ENCODE data around the gene PDCD10.

- no peak for TF ChIP-seq ZNF70 (CRISPR knock-in tag; IDR thresholded peaks at IDR 0.05)
- no peak for TF ChIP-seq ARNTL (CRISPR knock-in tag; IDR thresholded peaks at IDR 0.05; ENCODE audit: borderline replicate concordance, low read depth)
- no peak for TF ChIP-seq PATZ1 (CRISPR knock-in tag; IDR thresholded peaks at IDR 0.05; ENCODE audit: borderline replicate concordance)
- TF ChIP-seq TCF4 (CRISPR knock-in tag; IDR thresholded peaks at IDR 0.05; ENCODE audit: borderline replicate concordance), result no peak
- TF ChIP-seq ZFP30 (CRISPR knock-in tag; IDR thresholded peaks at IDR 0.05), result no peak
- no peak for TF ChIP-seq ZFP3 (CRISPR knock-in tag; IDR thresholded peaks at IDR 0.05)
- no peak for TF ChIP-seq ZNF8 (CRISPR knock-in tag; IDR thresholded peaks at IDR 0.05)
- TF ChIP-seq CREB5 (CRISPR knock-in tag; IDR thresholded peaks at IDR 0.05; ENCODE audit: low read depth), result no peak
- TF ChIP-seq TOX (CRISPR knock-in tag; IDR thresholded peaks at IDR 0.05; ENCODE audit: borderline replicate concordance), result no peak
- TF ChIP-seq BACH2 (CRISPR knock-in tag; IDR thresholded peaks at IDR 0.05; ENCODE audit: borderline replicate concordance), result no peak
These were observed 61.5 kb downstream of the PDCD10 start for GRCh38 chr3:167673221-167673620.

Measured in SK-N-SH treated with all-trans-retinoic acid at 6 μM for 48 hours (cell line).